Caco-2 (cell line): ENCODE results near the gene ZMYND19. TPM values are rescaled to one million over a fixed set of nuclear protein-coding genes. Genes with fewer than 3 reads are reported as not detected.

Experiments used
- BruUV-seq: library from RNA; stranded (reverse); fragments of 400-500 nt; replicated peaks from 2 replicates; lab custom pipeline; 2021; lab: Mats Ljungman, UMichigan
- CTCF ChIA-PET: fragments of 300-600 bp; sonication (Branson Sonifier 250); formaldehyde crosslinking; loops from one replicate; lab custom pipeline; 2022; ENCODE audit warnings: antibody characterized with exemption; lab: Charles Lee
- POLR2A ChIA-PET: fragments of 300-600 bp; sonication (Branson Sonifier 250); formaldehyde crosslinking; loops from one replicate; lab custom pipeline; 2022; ENCODE audit warnings: antibody characterized with exemption; lab: Charles Lee
- DNase-seq, 2 experiments: peaks; one replicate each; pipeline versions ENCODE4 v3.0.0 to v3.0.0-alpha.2; 2020 to 2022
- H3K27me3 ChIP-seq: replicated peaks from 2 replicates; pipeline ENCODE4 v1.6.0; 2011; ENCODE audit warnings: low read length; ENCODE audit not compliant: control insufficient read depth, insufficient read depth
- H3K36me3 ChIP-seq: 2 replicates; pipeline ENCODE4 v1.5.1; 2011; ENCODE audit warnings: low read length; ENCODE audit not compliant: control insufficient read depth, insufficient read depth
- H3K4me1 ChIP-seq: fragments of 250-450 bp; sonication (Bioruptor Pico); 2 replicates; pipeline ENCODE4 v1.5.1; 2020; ENCODE audit warnings: mild to moderate bottlenecking
- H3K4me3 ChIP-seq: 2 replicates; pipeline ENCODE4 v1.5.1; 2011; ENCODE audit warnings: low read depth, mild to moderate bottlenecking, control low read depth, low read length
- H3K9me3 ChIP-seq: fragments of 250-450 bp; sonication (Bioruptor Pico); 2 replicates; pipeline ENCODE4 v1.5.1; 2020; ENCODE audit warnings: mild to moderate bottlenecking, moderate library complexity
- H3K27ac Mint-ChIP-seq: one replicate; pipeline ENCODE4 v1.8.0; 2022; ENCODE audit warnings: mixed read lengths; ENCODE audit not compliant: unreplicated experiment
- H3K27me3 Mint-ChIP-seq: one replicate; pipeline ENCODE4 v1.8.0; 2022; ENCODE audit warnings: mixed read lengths; ENCODE audit not compliant: insufficient read depth, unreplicated experiment
- H3K36me3 Mint-ChIP-seq: one replicate; pipeline ENCODE4 v1.8.0; 2022; ENCODE audit warnings: mild to moderate bottlenecking, mixed read lengths; ENCODE audit not compliant: insufficient read depth, unreplicated experiment
- H3K4me1 Mint-ChIP-seq: one replicate; pipeline ENCODE4 v1.8.0; 2022; ENCODE audit warnings: low read depth, mixed read lengths; ENCODE audit not compliant: unreplicated experiment
- H3K4me3 Mint-ChIP-seq: one replicate; pipeline ENCODE4 v1.8.0; 2022; ENCODE audit warnings: mild to moderate bottlenecking, moderate library complexity, mixed read lengths; ENCODE audit not compliant: unreplicated experiment
- H3K9me3 Mint-ChIP-seq: one replicate; pipeline ENCODE4 v1.8.0; 2022; ENCODE audit warnings: mixed read lengths; ENCODE audit not compliant: unreplicated experiment
- intact Hi-C: fragments of 100-400 bp; cut with micrococcal nuclease; formaldehyde crosslinking; loops from one replicate; pipeline ENCODE4 v1.10.0; 2022; ENCODE audit not compliant: unreplicated experiment
- total RNA-seq: library from RNA; stranded (reverse); gene quantifications from 2 replicates; pipeline ENCODE4 v1.2.3, GENCODE V29; 2022
- TF ChIP-seq, protein P1 (sequence below), 2 experiments: fragments of 200-600 bp in 1 of 2; IDR thresholded peaks; 1 replicate in 1 of 2; 2 replicates in 1 of 2; pipeline versions ENCODE4 v1.5.1 to v1.8.0; 2011 to 2022; ENCODE audit warnings: antibody characterized with exemption in 1 of 2, control low read depth in 1 of 2, inconsistent platforms in 1 of 2, low read depth in 1 of 2, low read length in 1 of 2, mild to moderate bottlenecking in 1 of 2, moderate library complexity in 1 of 2; ENCODE audit not compliant: insufficient read depth in 1 of 2, severe bottlenecking in 1 of 2, unreplicated experiment in 1 of 2

The ZMYND19 gene
- total RNA-seq, 1 experiment from 2014 or later: 66.3 TPM

- Mint-ChIP-seq H3K4me3 (no peak overlapping the region), H3K4me1 (no peaks in the 10 kb centered on the region), H3K36me3 (peaks cover 58% of the 10 kb centered on the region), H3K9me3 (no peaks in the 10 kb centered on the region), H3K27ac (no peak overlapping the region), H3K27me3 (no peaks in the 10 kb centered on the region)
- H3K4me1 ChIP-seq: peaks cover 13% of the 10 kb centered on the region
- no peaks in the 10 kb centered on the region for H3K9me3 ChIP-seq
- DNase-seq: no peak
- intact Hi-C loops: no loop called here
- ChIA-PET CTCF (interaction anchor here (0.6 to 2.1 kb wide), 4 partner anchors 9 to 622 kb away, joined by 3 to 6 read pairs (median 4); partner anchors contain the start of gene ZMYND19), POLR2A (interaction anchor here (0.6 kb wide), 2 partner anchors 8 to 30 kb away, joined by 3 to 6 read pairs; no protein-coding TSS in a partner anchor)
- TF ChIP-seq, protein P1, sequence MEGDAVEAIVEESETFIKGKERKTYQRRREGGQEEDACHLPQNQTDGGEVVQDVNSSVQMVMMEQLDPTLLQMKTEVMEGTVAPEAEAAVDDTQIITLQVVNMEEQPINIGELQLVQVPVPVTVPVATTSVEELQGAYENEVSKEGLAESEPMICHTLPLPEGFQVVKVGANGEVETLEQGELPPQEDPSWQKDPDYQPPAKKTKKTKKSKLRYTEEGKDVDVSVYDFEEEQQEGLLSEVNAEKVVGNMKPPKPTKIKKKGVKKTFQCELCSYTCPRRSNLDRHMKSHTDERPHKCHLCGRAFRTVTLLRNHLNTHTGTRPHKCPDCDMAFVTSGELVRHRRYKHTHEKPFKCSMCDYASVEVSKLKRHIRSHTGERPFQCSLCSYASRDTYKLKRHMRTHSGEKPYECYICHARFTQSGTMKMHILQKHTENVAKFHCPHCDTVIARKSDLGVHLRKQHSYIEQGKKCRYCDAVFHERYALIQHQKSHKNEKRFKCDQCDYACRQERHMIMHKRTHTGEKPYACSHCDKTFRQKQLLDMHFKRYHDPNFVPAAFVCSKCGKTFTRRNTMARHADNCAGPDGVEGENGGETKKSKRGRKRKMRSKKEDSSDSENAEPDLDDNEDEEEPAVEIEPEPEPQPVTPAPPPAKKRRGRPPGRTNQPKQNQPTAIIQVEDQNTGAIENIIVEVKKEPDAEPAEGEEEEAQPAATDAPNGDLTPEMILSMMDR (IDR thresholded peaks at IDR 0.05; ENCODE audit: insufficient read depth in 1 of 2, low read depth in 1 of 2, low read length in 1 of 2, severe bottlenecking in 1 of 2, unreplicated experiment in 1 of 2): no peak
- no peaks in the 10 kb centered on the region for H3K27me3 ChIP-seq
- BruUV-seq: no TSS peak
- H3K36me3 ChIP-seq: peaks cover 3% of the 10 kb centered on the region; the same call in 1 of the 2 replicates
- H3K4me3 ChIP-seq: no peak overlapping the region
Observed at GRCh38 chr9:137581361-137582285, 8.7 kb downstream of the ZMYND19 start.

GRCh38 chr9:137580954-137581322 is 9.4 kb downstream of the ZMYND19 start:
- H3K4me1 Mint-ChIP-seq: no peaks in the 10 kb centered on the region
- intact Hi-C loops: no loop called here
- CTCF ChIA-PET: interaction anchor here (2.1 kb wide), 1 partner anchor 10 kb away, joined by 6 read pairs; the partner anchor contains the start of gene ZMYND19
- no peak for DNase-seq
- H3K9me3 ChIP-seq: no peaks in the 10 kb centered on the region
- no peak overlapping the region for H3K27ac Mint-ChIP-seq
- H3K27me3 Mint-ChIP-seq: no peaks in the 10 kb centered on the region
- TF ChIP-seq, protein P1 (IDR thresholded peaks at IDR 0.05; ENCODE audit: insufficient read depth in 1 of 2, low read depth in 1 of 2, low read length in 1 of 2, severe bottlenecking in 1 of 2, unreplicated experiment in 1 of 2): no peak
- H3K4me1 ChIP-seq: peaks cover 13% of the 10 kb centered on the region
- peaks cover 3% of the 10 kb centered on the region; the same call in 1 of the 2 replicates for H3K36me3 ChIP-seq
- no peaks in the 10 kb centered on the region for H3K9me3 Mint-ChIP-seq
- H3K4me3 ChIP-seq: no peak overlapping the region
- H3K36me3 Mint-ChIP-seq: peaks cover 58% of the 10 kb centered on the region
- H3K4me3 Mint-ChIP-seq: no peak overlapping the region
- BruUV-seq: no TSS peak
- POLR2A ChIA-PET: interaction anchor here (0.6 kb wide), 1 partner anchor 8 kb away, joined by 6 read pairs; no protein-coding TSS in a partner anchor
- H3K27me3 ChIP-seq: no peaks in the 10 kb centered on the region

DNA sequence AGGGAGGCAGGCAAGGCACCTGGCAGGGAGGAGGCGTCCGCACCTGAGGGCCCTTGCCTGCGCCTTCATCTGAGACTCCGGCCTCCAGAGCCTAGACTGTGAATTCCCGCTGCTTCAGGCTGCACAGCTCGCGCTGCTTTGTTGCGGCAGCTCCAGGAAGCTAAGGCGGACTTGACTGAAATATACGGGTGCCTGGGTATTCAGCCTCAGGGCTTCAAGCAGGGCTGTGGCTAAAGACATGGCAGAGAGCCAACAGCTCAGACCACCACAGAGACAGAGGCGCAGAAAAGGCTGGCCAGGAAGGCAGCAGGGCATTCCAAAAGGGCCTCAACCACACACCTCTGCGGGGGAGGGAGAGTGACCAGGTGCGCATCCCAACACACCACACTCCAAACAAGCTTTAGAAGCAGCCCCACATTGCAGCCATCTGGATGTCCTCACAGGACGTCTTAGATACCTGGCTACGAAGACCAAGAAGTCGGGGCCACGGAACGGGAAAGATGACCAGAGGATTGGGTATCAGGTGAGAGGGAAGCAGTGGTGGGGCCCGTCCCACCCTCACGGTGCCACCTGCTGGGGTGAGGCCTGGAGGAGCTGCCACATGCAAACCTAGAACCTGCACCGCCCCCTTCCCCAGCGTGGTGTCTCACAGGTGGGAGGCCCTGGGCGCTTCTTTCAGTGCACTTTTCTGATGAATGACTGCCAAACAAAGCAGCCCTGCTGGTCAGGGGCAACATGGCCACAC is 9.9 kb downstream of the ZMYND19 start:
- H3K36me3 Mint-ChIP-seq: peaks cover 60% of the 10 kb centered on the region
- no peak overlapping the region for H3K27ac Mint-ChIP-seq

More for the DNA sequence above, 9.9 kb downstream of the ZMYND19 start:
- H3K4me3 Mint-ChIP-seq: no peak overlapping the region
- Histone ChIP-seq H3K27me3 (no peaks in the 10 kb centered on the region), H3K4me1 (peaks cover 13% of the 10 kb centered on the region), H3K9me3 (no peaks in the 10 kb centered on the region), H3K36me3 (peaks cover 2% of the 10 kb centered on the region; the same call in 1 of the 2 replicates), H3K4me3 (no peak overlapping the region)
- H3K9me3 Mint-ChIP-seq: no peaks in the 10 kb centered on the region
- no peaks in the 10 kb centered on the region for H3K27me3 Mint-ChIP-seq
- CTCF ChIA-PET: interaction anchor here (0.6 to 3.6 kb wide), 5 partner anchors 11 to 278 kb away, joined by 3 to 13 read pairs (median 6); partner anchors contain the start of genes EHMT1, MRPL41, NRARP and ZMYND19
- no peaks in the 10 kb centered on the region for H3K4me1 Mint-ChIP-seq
- intact Hi-C loops: no loop called here
- no peak for DNase-seq
- POLR2A ChIA-PET: no interaction called here
- TF ChIP-seq, protein P1 (IDR thresholded peaks at IDR 0.05; ENCODE audit: insufficient read depth in 1 of 2, low read depth in 1 of 2, low read length in 1 of 2, severe bottlenecking in 1 of 2, unreplicated experiment in 1 of 2): no peak
- no TSS peak for BruUV-seq
